ENCODE measurements around the gene EFNA2.

Gene EFNA2

DNA sequence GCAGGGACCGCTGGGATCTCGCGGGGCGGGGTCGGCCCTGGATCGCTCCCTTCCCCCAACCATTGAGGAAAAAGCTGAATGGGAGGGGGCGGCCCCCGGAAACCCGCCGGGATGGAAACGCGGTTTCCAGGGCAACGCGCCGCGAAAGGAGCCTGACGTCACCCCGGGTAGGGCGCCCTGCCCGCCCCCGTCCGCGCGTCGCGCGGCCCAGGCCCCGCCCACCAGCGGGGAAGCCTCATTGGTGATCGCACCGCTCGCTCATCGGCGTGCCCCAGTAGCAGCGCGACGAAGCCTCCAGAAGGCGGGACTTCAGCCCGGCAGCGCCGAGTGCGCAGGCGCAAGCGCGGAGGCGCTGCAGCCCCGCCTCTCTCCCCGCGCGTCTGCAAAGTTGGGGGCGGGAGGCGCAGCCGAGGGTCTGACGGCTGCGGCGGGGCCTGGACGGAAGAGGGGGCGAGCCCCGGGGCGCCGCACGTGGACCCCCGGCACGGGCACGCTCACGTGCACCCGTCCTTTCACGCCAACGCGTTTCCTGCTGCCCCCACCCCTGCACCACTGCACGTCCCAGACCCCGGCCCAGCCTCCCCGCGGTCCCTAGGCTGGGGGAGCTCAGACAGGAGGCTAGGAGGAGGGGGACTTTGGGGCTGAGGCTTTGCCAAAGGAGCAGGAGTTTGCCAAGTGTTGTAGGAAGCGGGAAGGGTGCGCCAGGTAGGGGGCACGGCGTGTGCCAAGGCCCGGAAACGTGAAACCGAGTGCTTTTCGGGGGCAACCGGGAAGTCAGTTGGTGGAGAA is 24.7 kb upstream of the EFNA2 start:
- peak; percentile 94 for DNase-seq

DNA sequence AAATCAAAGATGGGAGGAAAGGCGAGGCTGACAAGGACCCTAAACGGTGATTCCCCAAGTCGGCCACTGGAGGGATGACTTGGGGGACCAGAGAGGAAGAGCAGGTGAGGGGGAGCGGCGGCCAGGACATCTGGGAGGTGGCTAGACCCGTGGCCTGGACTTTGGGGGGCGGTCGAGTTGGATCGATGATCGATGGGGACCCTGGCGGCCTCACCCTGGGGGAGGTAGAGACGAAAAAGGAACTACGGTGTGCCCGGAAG is 24.2 kb upstream of the EFNA2 start:
- no peak for DNase-seq

DNA sequence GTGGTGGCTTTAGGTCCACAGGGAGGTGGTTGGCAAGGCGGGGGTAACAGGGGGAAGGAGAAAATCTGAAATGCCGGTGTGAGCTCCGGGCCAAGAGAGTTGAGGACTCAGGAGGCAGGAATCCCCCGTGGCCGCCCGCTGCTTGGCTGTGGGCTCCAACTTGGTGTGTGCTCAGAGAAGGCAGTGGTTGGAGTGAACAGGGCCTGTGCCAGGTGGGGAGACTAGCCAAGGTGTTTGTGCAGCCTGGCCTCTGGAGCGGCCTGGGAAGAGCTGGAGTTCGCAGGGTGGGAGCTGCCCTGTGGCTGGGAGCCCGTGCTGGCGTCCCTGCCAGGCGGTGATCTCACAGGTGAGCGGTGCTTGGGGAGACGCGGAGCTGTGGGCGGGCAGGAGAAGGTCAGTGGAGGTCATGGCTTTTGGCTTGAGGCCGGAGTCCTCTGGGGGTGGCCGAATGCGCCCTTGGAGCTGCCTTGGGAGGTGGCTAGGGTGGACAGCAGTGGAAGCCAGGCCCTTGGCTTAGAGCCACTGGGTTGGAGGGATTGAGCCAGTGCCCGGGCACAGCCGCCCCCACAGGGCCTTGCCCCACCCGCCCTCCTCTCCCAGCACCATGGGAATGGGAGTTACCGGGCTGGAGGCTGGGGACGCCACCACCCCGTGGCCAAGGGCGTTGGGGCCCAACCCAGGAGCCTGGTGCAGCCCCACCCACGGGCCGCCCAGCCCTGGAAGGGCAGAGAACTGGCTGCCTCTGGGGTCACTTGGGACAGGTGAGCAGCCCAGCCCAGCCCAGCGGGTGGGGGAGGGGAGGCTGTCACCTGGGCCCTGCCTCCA is 23.7 kb upstream of the EFNA2 start:
- DNase-seq: no peak

DNA sequence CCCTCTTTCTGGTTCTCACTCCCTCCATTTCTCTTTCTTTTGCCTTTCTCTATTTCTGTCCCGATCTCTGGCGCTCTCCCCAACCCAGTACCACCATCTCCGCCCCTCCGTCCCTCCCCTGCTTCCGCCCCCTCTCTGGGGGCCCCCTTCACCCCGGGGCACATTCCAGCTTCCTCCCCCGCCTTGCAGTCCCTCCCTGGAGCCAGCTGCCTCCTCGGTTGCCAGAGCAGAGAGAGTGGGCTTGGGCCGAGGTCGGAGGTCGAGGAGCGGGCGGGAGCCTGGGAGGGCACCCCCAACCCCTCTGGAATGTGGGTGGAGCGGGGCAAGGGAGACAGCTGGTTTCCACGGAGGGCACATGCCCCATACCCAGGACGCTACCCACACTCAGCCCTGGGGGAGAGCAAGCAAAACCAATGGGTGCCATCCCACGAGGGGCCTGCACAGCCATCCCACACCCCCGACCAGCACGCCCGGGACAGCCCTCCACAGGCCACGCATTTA is 23.0 kb upstream of the EFNA2 start:
- DNase-seq: no peak

DNA sequence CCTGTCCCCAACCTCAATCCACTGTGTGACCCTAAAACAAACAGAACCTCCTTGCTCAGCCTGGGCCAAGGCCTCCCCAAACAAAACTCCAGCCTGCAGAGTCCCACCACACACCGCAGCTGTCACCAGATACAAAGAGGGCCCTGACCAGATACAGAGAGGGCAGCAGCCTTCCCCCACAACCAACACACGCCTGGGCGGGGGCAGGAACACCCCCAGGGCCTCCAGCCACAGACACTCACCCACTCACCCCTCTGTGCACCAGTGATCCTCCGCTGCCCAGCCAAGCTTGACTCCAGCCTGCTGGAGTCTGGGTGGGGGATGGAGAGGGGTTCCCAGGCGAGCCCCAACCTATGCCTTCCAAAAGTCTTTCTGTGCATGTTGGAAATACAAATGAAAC is 22.5 kb upstream of the EFNA2 start:
- no peak for DNase-seq

DNA sequence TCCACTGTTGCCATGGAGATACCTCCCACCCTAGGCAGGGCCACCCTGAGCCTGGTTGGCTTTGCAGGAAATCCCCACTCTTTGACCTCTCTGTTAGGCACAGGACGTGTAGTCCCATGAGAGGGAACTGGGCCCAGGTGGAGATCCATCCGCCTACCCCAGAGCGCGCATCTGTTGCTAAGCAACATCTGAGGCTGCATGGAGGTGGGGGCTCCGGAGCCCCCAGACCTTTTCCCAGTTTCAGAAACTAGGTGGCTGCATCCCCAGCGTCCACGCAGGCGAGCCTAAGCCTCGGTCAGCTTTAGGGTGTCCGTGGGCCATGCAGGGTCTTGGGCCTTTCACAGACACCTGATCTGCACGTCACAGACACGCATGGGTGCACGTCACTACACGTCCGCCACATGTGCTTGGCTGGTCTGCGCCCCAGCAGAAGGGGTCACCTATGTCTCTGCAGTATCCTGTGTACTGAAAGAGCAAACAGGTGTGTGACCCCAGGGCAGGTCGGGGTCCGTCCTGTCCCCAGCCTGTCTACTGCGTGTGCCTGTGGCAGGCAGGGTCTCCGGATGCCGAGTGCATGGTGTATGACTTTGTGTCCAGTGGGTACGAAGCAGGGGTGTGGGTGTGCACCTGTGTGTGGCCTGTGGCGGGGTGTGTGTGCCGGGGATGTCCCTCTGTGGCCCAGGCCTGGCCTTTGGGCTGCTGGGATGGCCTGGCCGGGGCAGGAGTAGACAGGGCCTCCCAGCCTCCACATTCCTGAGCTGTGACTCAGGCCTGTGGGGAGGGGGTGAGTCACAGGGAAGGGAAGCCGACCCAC is 20.7 kb upstream of the EFNA2 start:
- DNase-seq: no peak

DNA sequence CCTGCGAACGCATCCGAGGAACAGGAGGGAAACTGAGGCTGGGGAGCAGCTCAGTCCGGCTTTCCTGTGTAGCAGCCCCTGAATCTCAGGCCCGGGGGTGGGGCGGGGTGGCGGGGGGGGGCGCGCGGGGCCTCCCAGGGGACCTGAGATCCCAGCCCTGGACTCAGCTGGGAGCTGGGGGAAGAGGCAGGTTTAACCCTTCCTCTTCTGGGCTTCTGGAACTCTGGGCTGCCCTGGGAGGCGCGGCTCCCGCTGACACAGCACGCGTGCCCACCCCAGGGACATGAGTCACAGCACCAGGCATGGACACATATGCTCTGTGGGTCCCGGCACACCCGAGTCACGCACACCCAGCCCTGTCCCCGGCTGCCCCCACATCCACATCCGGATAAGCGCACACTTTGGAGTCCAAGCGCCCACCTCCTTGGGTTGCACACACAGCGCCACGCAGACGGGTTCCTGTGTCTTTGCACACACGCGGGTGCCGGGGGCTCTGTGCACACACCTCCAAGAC is 20.0 kb upstream of the EFNA2 start:
- no peak for DNase-seq

DNA sequence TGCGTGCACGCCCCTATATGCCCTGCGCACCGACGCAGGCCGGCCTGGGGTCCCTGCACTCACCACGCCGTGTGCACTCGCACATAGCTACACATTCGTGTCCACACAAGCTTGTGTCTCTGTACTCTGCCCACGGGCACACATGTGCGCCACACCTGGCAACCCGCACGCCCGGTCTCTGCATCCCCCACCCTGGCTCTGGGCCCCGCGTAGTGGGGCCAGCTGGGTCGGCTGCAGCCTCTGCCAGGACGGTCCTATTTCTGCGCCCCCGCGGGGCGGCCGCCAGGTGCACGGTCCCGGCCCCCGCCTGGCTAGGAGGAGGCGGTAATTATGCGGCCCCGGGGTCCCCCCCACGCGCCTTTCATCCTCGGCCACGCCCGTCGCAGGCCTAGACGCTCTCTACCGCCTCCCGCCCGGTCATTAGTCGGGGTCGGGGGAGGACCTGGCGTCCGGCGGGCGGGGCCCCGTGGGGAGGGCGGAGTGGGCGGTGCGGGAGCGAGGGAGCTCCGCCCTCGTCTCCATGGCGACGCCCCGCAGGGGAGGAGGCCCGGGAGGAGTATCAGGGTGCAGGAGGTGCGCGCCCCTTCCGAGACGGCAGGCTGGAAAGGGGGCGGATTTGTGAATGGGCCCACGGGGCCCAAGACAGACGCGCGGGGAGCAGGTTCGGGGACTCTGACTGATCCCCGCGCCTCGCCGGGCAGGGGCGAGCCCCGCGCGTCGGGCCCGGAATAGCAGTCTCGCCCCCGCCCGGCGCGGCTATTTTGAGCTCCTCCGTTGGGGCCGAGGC is 19.4 kb upstream of the EFNA2 start:
- DNase-seq: peak; percentile 57

DNA sequence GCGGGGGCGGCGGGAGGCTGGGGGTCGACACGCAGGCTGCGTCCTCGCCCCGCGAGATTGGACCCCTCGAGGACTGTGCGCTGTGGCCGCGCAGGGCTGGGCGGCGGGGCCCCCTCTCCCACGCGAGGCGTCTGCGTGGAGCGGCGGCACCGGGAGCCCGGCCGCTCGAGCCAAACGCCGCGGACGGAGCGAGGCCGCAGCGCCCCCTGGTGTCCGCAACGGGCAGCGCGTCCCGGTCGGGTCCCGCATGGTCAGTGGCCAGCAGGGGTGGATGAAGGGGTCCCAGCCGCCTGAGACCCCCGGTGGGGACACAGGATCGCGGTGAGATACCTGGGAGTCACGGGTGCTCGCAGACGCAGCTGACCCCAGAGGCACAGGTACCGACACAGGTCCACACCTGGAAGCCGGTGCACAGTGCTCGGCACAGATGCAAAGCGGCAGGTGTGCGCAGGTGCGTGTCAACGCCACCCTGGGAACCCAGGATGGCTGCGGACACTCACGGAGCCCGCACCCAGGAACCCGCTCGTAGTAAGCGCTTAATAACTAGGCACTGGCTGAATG is 18.7 kb upstream of the EFNA2 start:
- DNase-seq: no peak

DNA sequence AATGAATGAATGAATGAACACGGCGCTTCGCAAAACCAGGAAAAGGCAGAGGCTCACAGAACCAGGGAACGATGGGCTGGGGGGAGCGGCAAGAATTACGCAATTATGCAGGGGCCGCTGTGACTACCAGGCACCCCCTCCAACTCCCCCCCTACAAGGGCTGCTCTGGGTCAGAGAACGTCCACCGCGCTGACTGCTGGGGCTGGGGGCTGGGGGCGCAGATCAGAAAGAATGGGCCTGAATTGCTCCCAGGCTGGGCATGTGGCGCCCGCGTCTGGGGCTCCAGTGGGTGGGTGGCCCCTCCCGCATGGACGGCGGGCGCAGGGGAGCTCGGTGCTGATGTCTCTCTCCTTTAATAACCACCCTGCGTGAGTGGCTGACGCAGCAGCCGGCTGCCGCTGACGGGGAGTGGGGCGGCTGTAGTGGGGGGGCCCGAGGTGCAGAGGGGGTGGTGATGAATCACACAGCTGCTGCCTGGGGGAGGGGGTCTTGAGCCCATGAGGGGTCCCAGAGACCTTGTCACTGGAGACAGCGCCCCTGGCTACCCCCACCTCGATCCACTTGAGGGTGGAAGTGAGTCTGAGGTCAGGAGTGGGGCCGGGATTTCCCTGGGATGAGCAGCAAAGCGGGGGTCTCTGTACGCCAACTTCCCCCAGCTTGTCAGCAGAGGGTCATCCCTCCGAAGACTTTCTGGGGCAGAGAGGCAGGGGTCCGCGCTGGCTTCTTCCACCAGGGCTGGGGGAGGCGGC is 18.0 kb upstream of the EFNA2 start:
- DNase-seq: no peak

DNA sequence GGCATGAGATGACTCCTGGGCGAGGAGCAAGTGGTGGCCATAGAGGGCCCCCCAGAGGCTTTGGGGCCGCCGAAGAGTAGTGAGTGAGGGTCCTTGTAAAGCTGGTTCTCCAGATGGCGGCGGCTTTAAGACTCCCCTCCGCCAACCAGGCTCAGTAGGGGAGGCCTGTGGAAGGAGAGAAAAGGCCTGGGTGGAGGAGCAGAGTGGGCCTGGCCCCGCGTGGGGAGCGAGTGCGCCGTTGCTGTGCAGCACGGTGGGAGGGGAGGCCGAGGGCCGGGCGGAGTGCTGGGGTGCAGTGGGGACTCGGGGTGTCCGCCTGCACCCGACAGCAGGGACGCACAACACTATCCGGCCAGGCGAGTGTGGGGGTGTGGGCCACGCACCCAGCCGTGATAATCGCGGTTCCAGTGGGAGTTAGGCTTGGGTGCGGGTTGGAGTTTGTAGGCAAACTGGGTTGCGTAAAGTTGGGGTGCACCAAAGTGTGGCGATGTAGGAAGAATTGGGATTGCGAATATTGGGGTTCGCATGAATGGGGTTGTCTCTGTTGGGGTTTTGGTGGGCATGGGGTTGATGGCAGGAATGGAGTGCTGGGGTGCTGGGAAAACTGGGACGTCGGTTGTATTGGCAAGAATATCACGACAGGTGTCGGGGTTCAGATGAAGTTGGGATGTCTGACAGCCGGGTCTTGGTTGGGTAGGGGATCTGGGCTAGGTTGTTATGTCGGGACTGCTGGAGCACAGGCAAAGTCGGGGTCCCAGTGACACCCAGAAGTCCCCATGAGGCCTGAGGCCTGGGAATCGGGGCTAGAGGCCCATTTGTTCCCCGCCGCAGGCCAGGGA is 17.2 kb upstream of the EFNA2 start:
- DNase-seq: no peak

DNA sequence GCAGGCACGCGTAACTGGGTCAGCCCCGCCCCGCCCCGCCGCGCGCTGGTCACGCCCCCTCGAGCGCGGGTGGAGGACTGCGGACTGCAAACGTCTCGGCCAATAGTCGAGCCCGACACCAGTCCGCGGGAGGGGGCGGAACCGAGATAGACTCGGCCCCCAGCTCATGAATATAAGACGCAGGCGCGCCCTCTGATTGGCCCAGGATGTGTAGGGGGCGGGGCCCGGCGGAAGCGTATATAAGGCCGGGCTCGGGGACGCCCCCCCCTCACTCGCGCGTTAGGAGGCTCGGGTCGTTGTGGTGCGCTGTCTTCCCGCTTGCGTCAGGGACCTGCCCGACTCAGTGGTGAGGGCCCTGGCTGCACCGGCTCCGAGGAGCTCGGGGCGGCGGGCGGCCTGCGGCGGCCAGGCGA is 16.6 kb upstream of the EFNA2 start, which contains the start of gene CIRBP:
Gene CIRBP, plus strand, starts transcription at position 268 of the 413 bp plus-strand sequence. CDS start 1,602 bp downstream, outside the sequence.
- DNase-seq: peak; percentile 98

DNA sequence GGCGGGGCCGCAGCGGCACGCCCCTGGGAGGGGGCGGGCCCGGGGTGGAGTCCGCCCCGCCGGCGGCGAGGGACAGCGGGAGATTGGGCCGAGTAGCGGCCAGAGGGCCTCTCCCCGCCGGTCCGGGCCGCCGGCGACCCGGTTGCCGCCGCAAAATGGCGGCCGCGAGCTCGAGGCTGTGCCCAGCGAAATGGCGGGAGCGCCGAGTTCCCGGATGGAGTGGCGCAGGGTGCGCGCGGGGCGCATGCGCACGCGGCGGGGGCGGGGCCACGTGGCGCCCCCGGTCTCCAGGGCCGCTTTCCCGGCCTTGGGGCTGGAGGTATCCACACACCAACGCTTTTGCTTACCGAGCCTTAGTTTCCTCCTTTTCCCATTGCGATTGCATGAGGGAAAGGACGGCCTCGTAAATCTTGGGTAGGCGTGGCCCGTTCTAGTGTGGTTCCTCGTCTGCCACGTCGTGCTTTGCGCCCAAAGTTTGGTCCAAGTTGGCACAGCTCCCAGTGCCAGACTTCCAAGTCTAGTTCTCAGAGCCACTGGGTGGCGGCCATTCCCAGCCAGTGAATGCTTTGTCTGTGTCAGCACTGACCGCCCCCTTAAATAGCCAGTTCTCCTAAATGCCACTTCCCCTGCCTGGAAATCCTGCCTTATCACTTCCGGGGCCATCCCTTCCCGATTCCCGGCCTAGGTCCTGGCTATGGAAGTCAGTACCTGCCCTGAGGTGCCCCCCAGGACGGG is 16.0 kb upstream of the EFNA2 start:
- peak; percentile 81 for DNase-seq

DNA sequence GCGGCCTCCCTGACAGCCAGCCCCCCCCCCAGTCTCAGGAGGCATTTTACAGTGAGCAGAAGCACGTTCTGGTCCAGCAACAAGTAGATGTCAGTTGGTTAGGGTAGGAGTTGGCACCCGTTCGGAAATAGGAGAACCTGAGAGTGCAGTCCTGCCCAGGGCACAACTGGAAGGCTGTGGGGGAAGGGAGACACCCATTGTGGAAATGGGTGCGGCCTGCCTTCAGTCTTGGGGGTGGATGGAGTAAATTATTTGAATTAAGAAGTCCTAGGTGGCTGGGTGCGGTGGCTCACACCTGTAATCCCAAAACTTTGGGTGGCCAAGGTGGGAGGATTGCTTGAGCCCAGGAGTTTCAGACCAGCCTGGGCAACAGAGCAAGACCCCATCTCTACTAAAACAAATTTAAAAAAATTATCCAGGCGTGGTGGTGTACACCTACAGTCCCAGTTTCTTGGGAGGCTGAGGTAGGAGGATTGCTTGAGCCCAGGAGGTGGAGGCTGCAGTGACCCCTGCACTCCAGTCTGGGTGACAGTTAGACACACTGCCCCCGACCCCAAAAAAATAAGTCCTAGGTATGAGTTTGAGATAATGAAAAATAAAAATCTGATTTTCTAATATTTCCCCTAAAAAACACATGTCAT is 15.3 kb upstream of the EFNA2 start:
- no peak for DNase-seq

DNA sequence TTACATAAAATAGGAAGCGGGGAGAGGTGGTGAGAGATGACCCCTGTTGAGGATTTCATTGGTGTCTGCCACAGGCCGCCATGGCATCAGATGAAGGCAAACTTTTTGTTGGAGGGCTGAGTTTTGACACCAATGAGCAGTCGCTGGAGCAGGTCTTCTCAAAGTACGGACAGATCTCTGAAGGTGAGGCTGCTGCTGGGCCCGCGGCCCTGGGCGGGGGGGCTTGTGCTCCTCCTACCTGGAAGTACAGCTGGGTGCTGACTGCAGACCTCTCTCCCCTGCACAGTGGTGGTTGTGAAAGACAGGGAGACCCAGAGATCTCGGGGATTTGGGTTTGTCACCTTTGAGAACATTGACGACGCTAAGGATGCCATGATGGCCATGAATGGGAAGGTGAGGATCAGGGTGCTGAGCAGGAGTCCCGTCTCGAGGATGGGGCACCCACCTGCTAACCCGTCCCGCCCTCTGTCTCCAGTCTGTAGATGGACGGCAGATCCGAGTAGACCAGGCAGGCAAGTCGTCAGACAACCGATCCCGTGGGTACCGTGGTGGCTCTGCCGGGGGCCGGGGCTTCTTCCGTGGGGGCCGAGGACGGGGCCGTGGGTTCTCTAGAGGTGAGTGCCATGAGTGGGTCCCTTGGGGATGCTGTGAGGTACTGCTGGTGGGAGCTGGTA is 14.7 kb upstream of the EFNA2 start:
- no peak for DNase-seq

DNA sequence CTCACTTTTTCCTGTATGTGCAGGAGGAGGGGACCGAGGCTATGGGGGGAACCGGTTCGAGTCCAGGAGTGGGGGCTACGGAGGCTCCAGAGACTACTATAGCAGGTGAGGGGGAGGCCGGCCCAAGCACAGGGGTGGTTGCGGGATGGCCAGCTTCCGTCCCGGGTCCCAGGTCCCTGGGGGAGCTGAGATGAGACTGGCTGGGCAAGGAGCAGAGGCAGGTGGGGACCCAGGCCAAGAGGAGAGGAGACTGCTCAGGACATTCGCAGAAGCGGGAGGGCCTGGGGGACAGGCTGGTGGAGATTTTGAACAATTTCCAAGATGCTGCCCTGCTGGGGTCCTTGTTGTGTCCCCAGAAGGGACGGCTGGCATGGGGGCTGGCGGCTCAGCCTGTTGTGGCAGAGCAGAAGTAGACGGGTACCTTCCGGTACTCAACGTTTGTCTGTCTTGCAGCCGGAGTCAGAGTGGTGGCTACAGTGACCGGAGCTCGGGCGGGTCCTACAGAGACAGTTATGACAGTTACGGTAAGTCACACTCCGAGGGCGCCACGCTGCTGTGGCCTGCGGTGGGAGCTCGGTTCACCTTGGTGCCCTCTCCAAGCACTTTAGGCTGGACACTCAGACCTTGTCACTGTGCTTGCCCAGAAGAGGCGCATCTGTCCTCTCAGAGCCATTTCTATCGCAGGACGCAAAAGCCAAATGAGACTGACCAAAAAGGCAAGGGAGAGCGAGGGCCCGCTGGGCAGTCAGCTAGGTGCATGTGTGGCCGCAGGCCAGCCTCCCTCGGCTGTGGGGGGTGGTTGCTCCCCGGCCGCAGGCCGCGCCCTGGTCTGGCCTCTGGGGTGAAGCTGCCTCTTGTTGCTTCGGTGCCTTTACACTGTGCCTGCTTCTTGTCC is 13.9 kb upstream of the EFNA2 start:
- DNase-seq: no peak

All from NCI-H1436 (cell line).